KMS-11 (cell line): ENCODE data around the gene MPC1.

ENCODE experiments used
- H2AFZ ChIP-seq: fragments of 200-600 bp; sonication (generic); 2 replicates; pipeline ENCODE4 v1.6.1; 2016; ENCODE audit warnings: antibody characterized with exemption, mixed run types, low read depth
- H3K27ac ChIP-seq: fragments of 200-600 bp; sonication (generic); 2 replicates; pipeline ENCODE4 v1.6.1; 2016; ENCODE audit warnings: mild to moderate bottlenecking, mixed run types
- H3K27me3 ChIP-seq: fragments of 200-600 bp; sonication (generic); 2 replicates; pipeline ENCODE4 v1.6.1; 2017; ENCODE audit warnings: mild to moderate bottlenecking, low read depth, mixed run types, moderate library complexity; ENCODE audit not compliant: insufficient read depth
- H3K36me3 ChIP-seq: fragments of 200-600 bp; sonication (generic); 2 replicates; pipeline ENCODE4 v1.6.1; 2017; ENCODE audit warnings: mild to moderate bottlenecking, mixed run types; ENCODE audit not compliant: insufficient read depth
- H3K4me1 ChIP-seq: fragments of 200-600 bp; sonication (generic); 2 replicates; pipeline ENCODE4 v1.6.1; 2016; ENCODE audit warnings: mild to moderate bottlenecking, low read depth, mixed run types; ENCODE audit not compliant: poor library complexity, severe bottlenecking
- H3K4me2 ChIP-seq: fragments of 200-600 bp; sonication (generic); 2 replicates; pipeline ENCODE4 v1.7.0; 2016; ENCODE audit warnings: mild to moderate bottlenecking, mixed run types
- H3K4me3 ChIP-seq: fragments of 200-600 bp; sonication (generic); IDR thresholded peaks from 2 replicates; pipeline ENCODE4 v1.6.1; 2017; ENCODE audit warnings: low read depth, low read length, mixed read lengths; ENCODE audit not compliant: insufficient read depth
- H3K79me2 ChIP-seq: fragments of 200-600 bp; sonication (generic); 2 replicates; pipeline ENCODE4 v1.6.1; 2016; ENCODE audit warnings: low read depth, mixed run types; ENCODE audit not compliant: insufficient read depth
- H3K9ac ChIP-seq: fragments of 200-600 bp; sonication (generic); 2 replicates; pipeline ENCODE4 v1.6.1; 2016; ENCODE audit warnings: mild to moderate bottlenecking, mixed run types
- H4K20me1 ChIP-seq: fragments of 200-600 bp; sonication (generic); 2 replicates; pipeline ENCODE4 v1.6.1; 2016; ENCODE audit warnings: mild to moderate bottlenecking, mixed run types; ENCODE audit not compliant: insufficient read depth
- CTCF ChIP-seq: fragments of 200-600 bp; sonication (generic); conservative IDR thresholded peaks from 2 replicates; pipeline ENCODE4 v1.6.1; 2017; ENCODE audit warnings: low read depth, mild to moderate bottlenecking, antibody characterized with exemption, low read length, moderate library complexity, mixed read lengths

Gene MPC1

GRCh38 chr6:166423051-166423745, 40.5 kb upstream of the MPC1 start:
- TF ChIP-seq CTCF: no peak
- H3K27ac ChIP-seq: no peak overlapping the region
- H3K27me3 ChIP-seq: no peaks in the 10 kb centered on the region
- H2AFZ ChIP-seq: no peak overlapping the region
- H3K79me2 ChIP-seq: no peaks in the 10 kb centered on the region
- H3K36me3 ChIP-seq: no peaks in the 10 kb centered on the region
- no peak overlapping the region for H3K4me2 ChIP-seq
- no peak overlapping the region for H3K4me3 ChIP-seq
- H3K4me1 ChIP-seq: peaks cover 36% of the 10 kb centered on the region
- no peak overlapping the region for H3K9ac ChIP-seq
- no peaks in the 10 kb centered on the region for H4K20me1 ChIP-seq

- Histone ChIP-seq H3K9ac (no peak overlapping the region), H3K4me3 (no peak overlapping the region), H3K27me3 (no peaks in the 10 kb centered on the region), H3K27ac (no peak overlapping the region), H3K4me1 (peaks cover 44% of the 10 kb centered on the region), H3K36me3 (no peaks in the 10 kb centered on the region), H4K20me1 (no peaks in the 10 kb centered on the region), H2AFZ (no peak overlapping the region), H3K79me2 (no peaks in the 10 kb centered on the region), H3K4me2 (no peak overlapping the region)
- TF ChIP-seq CTCF: no peak
Measured at GRCh38 chr6:166422201-166422940, 39.6 kb upstream of the MPC1 start.

- no peaks in the 10 kb centered on the region for H3K36me3 ChIP-seq
- H3K9ac ChIP-seq: peak overlapping the region; percentile 32; the same call in 1 of the 2 replicates
- no peaks in the 10 kb centered on the region for H3K79me2 ChIP-seq
- H3K27ac ChIP-seq: peak overlapping the region; percentile 78
- no peak for TF ChIP-seq CTCF
- no peaks in the 10 kb centered on the region for H3K27me3 ChIP-seq
- H3K4me2 ChIP-seq: peak overlapping the region; percentile 69
- H4K20me1 ChIP-seq: no peaks in the 10 kb centered on the region
- H3K4me3 ChIP-seq: no peak overlapping the region
- H3K4me1 ChIP-seq: peaks cover 52% of the 10 kb centered on the region
- H2AFZ ChIP-seq: peak overlapping the region; percentile 69
Measured at GRCh38 chr6:166420351-166420750, 37.6 kb upstream of the MPC1 start.

GRCh38 chr6:166419717-166420116, 37.0 kb upstream of the MPC1 start:
- Histone ChIP-seq H2AFZ (peak overlapping the region; percentile 69), H3K4me3 (no peak overlapping the region), H4K20me1 (no peaks in the 10 kb centered on the region), H3K4me1 (peaks cover 52% of the 10 kb centered on the region), H3K4me2 (peak overlapping the region; percentile 69), H3K36me3 (no peaks in the 10 kb centered on the region), H3K27ac (peak overlapping the region; percentile 78), H3K79me2 (no peaks in the 10 kb centered on the region), H3K9ac (peak overlapping the region; percentile 32; the same call in 1 of the 2 replicates), H3K27me3 (no peaks in the 10 kb centered on the region)
- no peak for TF ChIP-seq CTCF
